ENCODE data around the gene KIF2A.

DNA sequence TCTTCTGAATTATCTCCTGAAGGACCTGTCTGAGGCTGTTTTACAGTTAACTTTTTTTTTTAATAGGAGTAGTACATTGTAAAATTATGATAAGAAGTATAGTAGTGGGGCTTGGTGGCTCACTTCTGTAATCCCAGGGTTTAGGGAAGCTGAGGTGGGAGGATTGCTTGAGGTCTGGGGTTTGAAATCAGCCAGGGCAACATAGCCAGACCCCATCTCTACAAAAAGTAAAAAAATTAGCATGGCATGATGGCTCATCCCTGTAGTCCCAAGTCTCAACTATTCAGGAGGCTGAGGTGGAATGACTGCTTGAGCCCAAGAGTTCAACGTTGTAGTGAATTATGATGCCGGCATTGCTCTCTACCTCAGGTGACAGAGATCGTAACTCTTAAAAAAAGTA lies 113.6 kb downstream of the KIF2A start:
- TF ChIP-seq, protein P1, sequence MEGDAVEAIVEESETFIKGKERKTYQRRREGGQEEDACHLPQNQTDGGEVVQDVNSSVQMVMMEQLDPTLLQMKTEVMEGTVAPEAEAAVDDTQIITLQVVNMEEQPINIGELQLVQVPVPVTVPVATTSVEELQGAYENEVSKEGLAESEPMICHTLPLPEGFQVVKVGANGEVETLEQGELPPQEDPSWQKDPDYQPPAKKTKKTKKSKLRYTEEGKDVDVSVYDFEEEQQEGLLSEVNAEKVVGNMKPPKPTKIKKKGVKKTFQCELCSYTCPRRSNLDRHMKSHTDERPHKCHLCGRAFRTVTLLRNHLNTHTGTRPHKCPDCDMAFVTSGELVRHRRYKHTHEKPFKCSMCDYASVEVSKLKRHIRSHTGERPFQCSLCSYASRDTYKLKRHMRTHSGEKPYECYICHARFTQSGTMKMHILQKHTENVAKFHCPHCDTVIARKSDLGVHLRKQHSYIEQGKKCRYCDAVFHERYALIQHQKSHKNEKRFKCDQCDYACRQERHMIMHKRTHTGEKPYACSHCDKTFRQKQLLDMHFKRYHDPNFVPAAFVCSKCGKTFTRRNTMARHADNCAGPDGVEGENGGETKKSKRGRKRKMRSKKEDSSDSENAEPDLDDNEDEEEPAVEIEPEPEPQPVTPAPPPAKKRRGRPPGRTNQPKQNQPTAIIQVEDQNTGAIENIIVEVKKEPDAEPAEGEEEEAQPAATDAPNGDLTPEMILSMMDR (IDR thresholded peaks at IDR 0.05; ENCODE audit: low read length) = no peak
- no peak for TF ChIP-seq EZH2 (optimal IDR thresholded peaks at IDR 0.05; ENCODE audit: low read depth, low read length)
- TF ChIP-seq EZH2phosphoT487 (IDR thresholded peaks at IDR 0.05; ENCODE audit: low read length) = no peak

Data from MM.1S (cell line).